ENCODE measurements around the gene PAGE2B. TPM values are rescaled to one million over a fixed set of nuclear protein-coding genes. Genes with fewer than 3 reads are reported as not detected.

Gene PAGE2B
- total RNA-seq, 1 experiment from 2014 or later: not detected

DNA sequence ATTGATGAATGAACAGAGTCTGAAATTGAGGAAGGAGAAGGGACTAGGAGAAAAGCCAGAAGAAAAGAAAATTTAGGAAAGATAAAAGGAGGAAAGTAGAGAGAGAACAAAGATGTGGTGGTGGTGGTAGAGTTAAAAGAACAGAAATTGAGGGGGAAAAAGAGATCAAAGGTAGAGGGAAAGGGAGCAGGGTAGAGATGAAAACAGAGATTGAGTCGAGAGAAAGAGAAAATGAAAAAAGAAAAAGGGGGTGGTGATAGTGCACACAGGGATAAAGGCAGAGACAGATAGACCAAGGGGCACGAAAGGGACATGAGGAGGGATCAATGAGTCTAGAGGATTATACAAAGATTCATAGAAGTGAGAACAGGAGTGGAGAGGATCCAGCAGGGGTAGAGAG lies 48.0 kb upstream of the PAGE2B start:
- H3K27me3 ChIP-seq (ENCODE audit: control insufficient read depth, insufficient read depth, low read length): no peaks in the 10 kb centered on the region
- no peak overlapping the region for H3K4me3 ChIP-seq (ENCODE audit: low read depth in 2 of 2, low read length in 2 of 2)
- ATAC-seq (no peak), DNase-seq (ENCODE audit: low read depth, low spot score) (no peak)
- no peaks in the 10 kb centered on the region for H3K9me3 ChIP-seq (ENCODE audit: control insufficient read depth, insufficient read depth, low read depth, low read length)
- no peaks in the 10 kb centered on the region for H3K4me1 ChIP-seq (ENCODE audit: control insufficient read depth, insufficient read depth, low read length)
- in situ Hi-C loops (cut with HindIII; ENCODE audit: low pct_unique_long_range_greater_than_20kb, low sequenced_read_pairs): no loop called here
- ChIA-PET CTCF (no interaction called here), POLR2A (no interaction called here)
- no peak overlapping the region for H3K27ac ChIP-seq (ENCODE audit: low read length)
- no TSS peak for BruUV-seq (replicated peaks)
- H3K36me3 ChIP-seq (ENCODE audit: control insufficient read depth, insufficient read depth, low read length): no peaks in the 10 kb centered on the region
- intact Hi-C loops (cut with micrococcal nuclease; ENCODE audit: unreplicated experiment): no loop called here
- TF ChIP-seq POLR2AphosphoS5 (IDR thresholded peaks at IDR 0.05; ENCODE audit: low read depth, low read length) (no peak), TCF7L2 (IDR thresholded peaks at IDR 0.05; ENCODE audit: low read depth, low read length) (no peak), CTCF (IDR thresholded peaks at IDR 0.05) (no peak), SIN3A (IDR thresholded peaks at IDR 0.05; ENCODE audit: borderline replicate concordance, insufficient read depth, low read depth, low read length) (no peak)
- TF ChIP-seq, protein P1, sequence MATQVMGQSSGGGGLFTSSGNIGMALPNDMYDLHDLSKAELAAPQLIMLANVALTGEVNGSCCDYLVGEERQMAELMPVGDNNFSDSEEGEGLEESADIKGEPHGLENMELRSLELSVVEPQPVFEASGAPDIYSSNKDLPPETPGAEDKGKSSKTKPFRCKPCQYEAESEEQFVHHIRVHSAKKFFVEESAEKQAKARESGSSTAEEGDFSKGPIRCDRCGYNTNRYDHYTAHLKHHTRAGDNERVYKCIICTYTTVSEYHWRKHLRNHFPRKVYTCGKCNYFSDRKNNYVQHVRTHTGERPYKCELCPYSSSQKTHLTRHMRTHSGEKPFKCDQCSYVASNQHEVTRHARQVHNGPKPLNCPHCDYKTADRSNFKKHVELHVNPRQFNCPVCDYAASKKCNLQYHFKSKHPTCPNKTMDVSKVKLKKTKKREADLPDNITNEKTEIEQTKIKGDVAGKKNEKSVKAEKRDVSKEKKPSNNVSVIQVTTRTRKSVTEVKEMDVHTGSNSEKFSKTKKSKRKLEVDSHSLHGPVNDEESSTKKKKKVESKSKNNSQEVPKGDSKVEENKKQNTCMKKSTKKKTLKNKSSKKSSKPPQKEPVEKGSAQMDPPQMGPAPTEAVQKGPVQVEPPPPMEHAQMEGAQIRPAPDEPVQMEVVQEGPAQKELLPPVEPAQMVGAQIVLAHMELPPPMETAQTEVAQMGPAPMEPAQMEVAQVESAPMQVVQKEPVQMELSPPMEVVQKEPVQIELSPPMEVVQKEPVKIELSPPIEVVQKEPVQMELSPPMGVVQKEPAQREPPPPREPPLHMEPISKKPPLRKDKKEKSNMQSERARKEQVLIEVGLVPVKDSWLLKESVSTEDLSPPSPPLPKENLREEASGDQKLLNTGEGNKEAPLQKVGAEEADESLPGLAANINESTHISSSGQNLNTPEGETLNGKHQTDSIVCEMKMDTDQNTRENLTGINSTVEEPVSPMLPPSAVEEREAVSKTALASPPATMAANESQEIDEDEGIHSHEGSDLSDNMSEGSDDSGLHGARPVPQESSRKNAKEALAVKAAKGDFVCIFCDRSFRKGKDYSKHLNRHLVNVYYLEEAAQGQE (IDR thresholded peaks at IDR 0.05; ENCODE audit: insufficient read depth in 1 of 2, low read depth in 2 of 2, low read length in 1 of 2): no peak

DNA sequence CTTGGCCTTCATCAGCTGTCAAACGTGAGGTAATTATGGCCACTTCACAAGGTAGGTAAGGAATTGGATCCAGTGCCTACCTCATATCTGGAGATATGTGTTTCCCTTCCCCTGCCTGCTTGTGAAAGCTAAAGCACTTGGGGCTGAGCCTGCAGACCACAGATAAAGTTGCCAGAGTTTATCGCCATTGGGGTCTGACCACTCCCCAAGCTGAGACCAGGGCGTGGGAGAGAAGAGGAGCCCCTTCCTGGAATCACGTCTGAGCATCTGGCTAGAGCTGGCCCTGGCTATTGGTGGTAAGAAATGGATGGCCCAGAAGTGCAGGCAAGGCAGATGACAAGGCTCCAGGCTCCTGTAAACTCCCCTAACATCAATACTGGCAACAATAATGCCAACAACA lies 46.8 kb upstream of the PAGE2B start:
- POLR2A ChIA-PET: no interaction called here
- TF ChIP-seq POLR2AphosphoS5 (IDR thresholded peaks at IDR 0.05; ENCODE audit: low read depth, low read length): no peak
- Histone ChIP-seq H3K4me3 (ENCODE audit: low read depth in 2 of 2, low read length in 2 of 2) (no peak overlapping the region), H3K4me1 (ENCODE audit: control insufficient read depth, insufficient read depth, low read length) (no peaks in the 10 kb centered on the region), H3K36me3 (ENCODE audit: control insufficient read depth, insufficient read depth, low read length) (no peaks in the 10 kb centered on the region), H3K27me3 (ENCODE audit: control insufficient read depth, insufficient read depth, low read length) (no peaks in the 10 kb centered on the region), H3K9me3 (ENCODE audit: control insufficient read depth, insufficient read depth, low read depth, low read length) (no peaks in the 10 kb centered on the region), H3K27ac (ENCODE audit: low read length) (no peak overlapping the region)
- BruUV-seq (replicated peaks): no TSS peak
- in situ Hi-C loops (cut with HindIII; ENCODE audit: low pct_unique_long_range_greater_than_20kb, low sequenced_read_pairs): no loop called here
- CTCF ChIA-PET: no interaction called here
- ATAC-seq: no peak
- DNase-seq (ENCODE audit: low read depth, low spot score): no peak
- intact Hi-C loops (cut with micrococcal nuclease; ENCODE audit: unreplicated experiment): no loop called here

GRCh38 chrX:55028611-55029010 lies 46.2 kb upstream of the PAGE2B start:
- Histone ChIP-seq H3K4me3 (ENCODE audit: low read depth in 2 of 2, low read length in 2 of 2) (no peak overlapping the region), H3K9me3 (ENCODE audit: control insufficient read depth, insufficient read depth, low read depth, low read length) (no peaks in the 10 kb centered on the region), H3K36me3 (ENCODE audit: control insufficient read depth, insufficient read depth, low read length) (no peaks in the 10 kb centered on the region), H3K27me3 (ENCODE audit: control insufficient read depth, insufficient read depth, low read length) (no peaks in the 10 kb centered on the region), H3K27ac (ENCODE audit: low read length) (no peak overlapping the region), H3K4me1 (ENCODE audit: control insufficient read depth, insufficient read depth, low read length) (no peaks in the 10 kb centered on the region)
- DNase-seq (ENCODE audit: low read depth, low spot score) (no peak), ATAC-seq (no peak)
- TF ChIP-seq, protein P1 (IDR thresholded peaks at IDR 0.05; ENCODE audit: insufficient read depth in 1 of 2, low read depth in 2 of 2, low read length in 1 of 2): no peak
- TF ChIP-seq TCF7L2 (IDR thresholded peaks at IDR 0.05; ENCODE audit: low read depth, low read length) (no peak), POLR2AphosphoS5 (IDR thresholded peaks at IDR 0.05; ENCODE audit: low read depth, low read length) (no peak), CTCF (IDR thresholded peaks at IDR 0.05) (no peak)
- BruUV-seq (replicated peaks): no TSS peak
- CTCF ChIA-PET: no interaction called here
- intact Hi-C loops (cut with micrococcal nuclease; ENCODE audit: unreplicated experiment): no loop called here
- POLR2A ChIA-PET: no interaction called here
- in situ Hi-C loops (cut with HindIII; ENCODE audit: low pct_unique_long_range_greater_than_20kb, low sequenced_read_pairs): no loop called here

Measured in Panc1 (cell line).